D341Med (cell line): ENCODE data around the gene INAFM2.

Source experiments
- DNase-seq: peaks from one replicate; pipeline ENCODE4 v3.0.0; 2012; ENCODE audit warnings: low spot score

INAFM2 gene

GRCh38 chr15:40287968-40288367 is 35.5 kb upstream of the INAFM2 start:
- DNase-seq, result no peak

GRCh38 chr15:40289140-40289775 is 34.2 kb upstream of the INAFM2 start:
- DNase-seq, result no peak

GRCh38 chr15:40290545-40290917 is 33.0 kb upstream of the INAFM2 start:
- no peak for DNase-seq

- no peak for DNase-seq
Observed at GRCh38 chr15:40290918-40291574, 32.4 kb upstream of the INAFM2 start.

GRCh38 chr15:40292246-40292645 is 31.2 kb upstream of the INAFM2 start:
- DNase-seq, result no peak

- no peak for DNase-seq
Observed at GRCh38 chr15:40293006-40293405, 30.5 kb upstream of the INAFM2 start.

GRCh38 chr15:40293905-40294895 is 29.3 kb upstream of the INAFM2 start:
- DNase-seq, result no peak

GRCh38 chr15:40295297-40295696 is 28.2 kb upstream of the INAFM2 start:
- DNase-seq, result no peak

GRCh38 chr15:40295877-40296560 is 27.5 kb upstream of the INAFM2 start:
- no peak for DNase-seq

- no peak for DNase-seq
Observed at GRCh38 chr15:40296561-40297230, 26.8 kb upstream of the INAFM2 start.

- DNase-seq, result no peak
Observed at GRCh38 chr15:40297356-40297755, 26.1 kb upstream of the INAFM2 start.

- no peak for DNase-seq
Observed at GRCh38 chr15:40298216-40298935, 25.1 kb upstream of the INAFM2 start.

- no peak for DNase-seq
Observed at GRCh38 chr15:40300367-40300766, 23.1 kb upstream of the INAFM2 start.

GRCh38 chr15:40300771-40301170 is 22.7 kb upstream of the INAFM2 start:
- no peak for DNase-seq

GRCh38 chr15:40301467-40302179 is 21.9 kb upstream of the INAFM2 start:
- no peak for DNase-seq

- no peak for DNase-seq
Observed at GRCh38 chr15:40302288-40302886, 21.1 kb upstream of the INAFM2 start.

GRCh38 chr15:40302981-40303380 is 20.5 kb upstream of the INAFM2 start:
- DNase-seq, result no peak

GRCh38 chr15:40303576-40303975 is 19.9 kb upstream of the INAFM2 start:
- DNase-seq, result no peak

- DNase-seq, result no peak
Observed at GRCh38 chr15:40305281-40305680, 18.2 kb upstream of the INAFM2 start.

- no peak for DNase-seq
Observed at GRCh38 chr15:40306371-40306770, 17.1 kb upstream of the INAFM2 start.
